GM12892 (cell line): ENCODE results near the gene NCK2.

Experiments
- POLR2A ChIP-seq: IDR thresholded peaks from 2 replicates; pipeline ENCODE4 v1.6.1; 2011; ENCODE audit warnings: low read depth, low read length, control low read depth
- POLR2AphosphoS5 ChIP-seq: IDR thresholded peaks from 2 replicates; pipeline ENCODE4 v1.6.1; 2011; ENCODE audit warnings: low read depth, low read length, control low read depth
- TAF1 ChIP-seq: IDR thresholded peaks from 2 replicates; pipeline ENCODE4 v1.6.1; 2011; ENCODE audit warnings: low read depth, mild to moderate bottlenecking, control low read depth, low read length, borderline replicate concordance

DNA sequence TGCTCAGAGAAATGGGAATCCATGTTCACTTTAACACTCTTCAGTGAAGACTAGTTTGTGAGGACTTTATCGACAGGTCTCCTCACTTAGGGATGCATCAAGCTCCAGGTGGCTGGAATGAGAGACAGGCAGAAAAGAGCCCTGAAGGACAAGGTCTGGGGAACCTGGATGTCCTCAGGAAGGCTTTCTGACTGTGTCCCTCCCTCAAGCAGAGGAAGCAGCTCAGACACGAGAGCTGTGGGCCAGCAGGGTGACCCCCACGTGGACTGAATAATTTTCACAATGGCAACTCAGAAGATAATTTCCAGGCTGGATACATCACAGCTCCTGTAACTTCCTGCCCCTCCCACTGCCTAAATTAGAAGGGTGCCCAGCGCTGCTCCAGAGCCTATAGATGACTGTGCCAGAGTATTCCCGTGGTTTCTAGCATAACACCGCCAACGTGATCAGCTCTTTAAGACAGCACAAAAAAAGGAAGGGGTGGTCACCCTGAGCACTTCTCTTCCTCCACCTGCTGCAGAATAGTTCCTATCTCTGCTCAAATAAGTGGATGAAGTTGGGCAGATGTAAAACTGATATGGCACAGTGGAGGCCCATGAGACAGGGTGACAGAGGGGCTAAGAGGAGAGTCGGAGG lies 25.7 kb upstream of the NCK2 start:
- TF ChIP-seq POLR2A (no peak), POLR2AphosphoS5 (no peak), TAF1 (no peak)
